Stimulated activated naive CD4-positive, alpha-beta T cell treated with Interleukin-2 at 50 U/mL for 16 hours (primary cell): ENCODE results near the gene SHROOM3.
"Not testable (repeated sequence)": the region's sequence is repeated elsewhere in the genome, so short reads cannot be mapped to it uniquely, and the experiment has no call there.

Source experiments
- DNase-seq: peaks from one replicate; lab custom pipeline; 2025; lab: John Stamatoyannopoulos, UW

SHROOM3 gene

GRCh38 chr4:76445911-76446310 lies 10.9 kb downstream of the SHROOM3 start:
- no peak for DNase-seq

- no peak for DNase-seq
Measured at GRCh38 chr4:76447393-76447851, 12.4 kb downstream of the SHROOM3 start.

- no peak for DNase-seq
Measured at GRCh38 chr4:76448211-76448610, 13.2 kb downstream of the SHROOM3 start.

- DNase-seq = no peak
Measured at GRCh38 chr4:76449362-76449767, 14.3 kb downstream of the SHROOM3 start.

GRCh38 chr4:76449833-76450232 lies 14.8 kb downstream of the SHROOM3 start:
- DNase-seq = no peak

GRCh38 chr4:76453232-76453631 lies 18.2 kb downstream of the SHROOM3 start:
- no peak for DNase-seq

GRCh38 chr4:76454073-76454472 lies 19.0 kb downstream of the SHROOM3 start:
- not testable (repeated sequence) for DNase-seq

- DNase-seq = no peak
Measured at GRCh38 chr4:76457885-76458284, 22.9 kb downstream of the SHROOM3 start.

GRCh38 chr4:76458297-76458696 lies 23.3 kb downstream of the SHROOM3 start:
- DNase-seq = no peak

GRCh38 chr4:76458825-76459224 lies 23.8 kb downstream of the SHROOM3 start:
- no peak for DNase-seq

GRCh38 chr4:76459291-76459723 lies 24.3 kb downstream of the SHROOM3 start:
- DNase-seq = no peak

GRCh38 chr4:76463568-76463967 lies 28.5 kb downstream of the SHROOM3 start:
- DNase-seq = no peak

GRCh38 chr4:76470064-76470463 lies 35.0 kb downstream of the SHROOM3 start:
- DNase-seq = no peak

- DNase-seq = no peak
Measured at GRCh38 chr4:76470532-76470931, 35.5 kb downstream of the SHROOM3 start.

- DNase-seq = no peak
Measured at GRCh38 chr4:76476571-76476970, 41.5 kb downstream of the SHROOM3 start.

- DNase-seq = no peak
Measured at GRCh38 chr4:76484654-76485053, 49.6 kb downstream of the SHROOM3 start.

- no peak for DNase-seq
Measured at GRCh38 chr4:76485450-76485849, 50.4 kb downstream of the SHROOM3 start.

GRCh38 chr4:76486588-76487276 lies 51.7 kb downstream of the SHROOM3 start:
- no peak for DNase-seq

GRCh38 chr4:76487621-76488020 lies 52.6 kb downstream of the SHROOM3 start:
- DNase-seq = no peak

GRCh38 chr4:76488455-76488854 lies 53.4 kb downstream of the SHROOM3 start:
- DNase-seq = no peak

GRCh38 chr4:76488888-76489685 lies 54.1 kb downstream of the SHROOM3 start:
- DNase-seq = no peak

GRCh38 chr4:76489686-76490161 lies 54.7 kb downstream of the SHROOM3 start:
- no peak for DNase-seq

- no peak for DNase-seq
Measured at GRCh38 chr4:76492055-76492454, 57.0 kb downstream of the SHROOM3 start.
